Uterus (tissue), 2 donors: ENCODE data around the gene COL4A2.

Experiments used
- CTCF ChIP-seq, 4 experiments: fragments of 200-600 bp in 2 of 4; fragments of 450-650 bp in 2 of 4; sonication (generic) in 2 of 4; IDR thresholded peaks; one replicate each; pipeline ENCODE4 v1.5.1; 2016 to 2019; ENCODE audit warnings: antibody characterized with exemption in 4 of 4, mild to moderate bottlenecking in 2 of 4, moderate library complexity in 1 of 4
- POLR2A ChIP-seq, 2 donors: fragments of 450-650 bp; IDR thresholded peaks; one replicate each; pipeline ENCODE4 v1.6.1; 2016; ENCODE audit warnings: antibody characterized with exemption in 2 of 2, mild to moderate bottlenecking in 1 of 2, moderate library complexity in 1 of 2

DNA sequence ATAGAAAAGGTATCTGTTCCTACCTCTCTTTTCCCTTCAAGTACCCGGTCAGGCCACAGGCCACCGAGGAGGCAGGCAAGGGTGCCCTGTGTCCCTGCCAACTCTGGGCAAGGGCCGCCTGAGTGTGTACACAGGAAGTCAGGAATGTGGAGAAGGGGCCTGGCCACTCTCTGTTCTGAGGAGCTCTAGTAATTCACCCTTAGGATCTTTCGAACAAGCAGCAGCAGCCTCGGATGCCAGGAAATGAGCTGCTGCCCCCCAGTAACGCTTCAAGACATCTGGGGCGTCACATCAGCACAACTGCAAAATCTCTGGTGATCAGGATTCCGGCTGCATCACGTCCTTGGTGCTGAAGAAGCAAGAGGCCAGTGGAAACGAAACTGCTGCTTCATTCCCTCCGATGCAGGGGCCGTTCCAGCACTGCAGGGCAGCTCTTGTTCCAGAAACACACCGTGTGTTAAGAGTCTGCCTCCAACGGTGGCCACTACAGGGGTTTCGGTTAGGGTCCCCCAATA, 252.4 kb downstream of the COL4A2 start:
- TF ChIP-seq CTCF (IDR thresholded peaks at IDR 0.05) (no peak), POLR2A (IDR thresholded peaks at IDR 0.05) (no peak)
